Measurements from ENCODE around the gene DLGAP1.
A peak's percentile ranks its signal among the peaks of the same experiment; 100 is the strongest.

The DLGAP1 gene

GRCh38 chr18:4157352-4157751, 297.8 kb downstream of the DLGAP1 start:
- no peak for DNase-seq (ENCODE audit: low spot score)

GRCh38 chr18:4146797-4147196, 308.3 kb downstream of the DLGAP1 start:
- no peak for DNase-seq (ENCODE audit: low spot score)

- DNase-seq (ENCODE audit: low spot score), result no peak
These were observed 310.9 kb downstream of the DLGAP1 start for GRCh38 chr18:4144201-4144600.

- DNase-seq (ENCODE audit: low spot score), result no peak
These were observed 311.5 kb downstream of the DLGAP1 start for GRCh38 chr18:4143585-4143984.

- no peak for DNase-seq (ENCODE audit: low spot score)
These were observed 312.2 kb downstream of the DLGAP1 start for GRCh38 chr18:4142876-4143275.

- no peak for DNase-seq (ENCODE audit: low spot score)
These were observed 320.4 kb downstream of the DLGAP1 start for GRCh38 chr18:4134700-4135099.

GRCh38 chr18:4130734-4131719, 324.1 kb downstream of the DLGAP1 start:
- DNase-seq (ENCODE audit: low spot score), result no peak

GRCh38 chr18:4126939-4127338, 328.2 kb downstream of the DLGAP1 start:
- no peak for DNase-seq (ENCODE audit: low spot score)

GRCh38 chr18:4125627-4126230, 329.4 kb downstream of the DLGAP1 start:
- no peak for DNase-seq (ENCODE audit: low spot score)

- no peak for DNase-seq (ENCODE audit: low spot score)
These were observed 329.9 kb downstream of the DLGAP1 start for GRCh38 chr18:4125224-4125623.

- DNase-seq (ENCODE audit: low spot score), result no peak
These were observed 335.3 kb downstream of the DLGAP1 start for GRCh38 chr18:4119813-4120212.

- DNase-seq (ENCODE audit: low spot score), result no peak
These were observed 335.9 kb downstream of the DLGAP1 start for GRCh38 chr18:4119127-4119648.

- no peak for DNase-seq (ENCODE audit: low spot score)
These were observed 347.1 kb downstream of the DLGAP1 start for GRCh38 chr18:4108016-4108415.

GRCh38 chr18:4107049-4107467, 348.0 kb downstream of the DLGAP1 start:
- DNase-seq (ENCODE audit: low spot score), result no peak

- DNase-seq (ENCODE audit: low spot score), result peak; percentile 57
These were observed 348.6 kb downstream of the DLGAP1 start for GRCh38 chr18:4106407-4107033.

GRCh38 chr18:4102901-4103300, 352.2 kb downstream of the DLGAP1 start:
- no peak for DNase-seq (ENCODE audit: low spot score)

- no peak for DNase-seq (ENCODE audit: low spot score)
These were observed 354.1 kb downstream of the DLGAP1 start for GRCh38 chr18:4101009-4101408.

GRCh38 chr18:4096486-4096885, 358.6 kb downstream of the DLGAP1 start:
- peak; percentile 2 for DNase-seq (ENCODE audit: low spot score)

GRCh38 chr18:4093676-4094075, 361.4 kb downstream of the DLGAP1 start:
- DNase-seq (ENCODE audit: low spot score), result no peak

- no peak for DNase-seq (ENCODE audit: low spot score)
These were observed 370.7 kb downstream of the DLGAP1 start for GRCh38 chr18:4084382-4084900.

GRCh38 chr18:4078246-4078645, 376.9 kb downstream of the DLGAP1 start:
- DNase-seq (ENCODE audit: low spot score), result no peak

GRCh38 chr18:4077721-4078120, 377.4 kb downstream of the DLGAP1 start:
- DNase-seq (ENCODE audit: low spot score), result no peak
